Measurements from ENCODE around the gene ESYT2.

GRCh38 chr7:158776474-158776873 lies 52.8 kb downstream of the ESYT2 start:
- TF ChIP-seq CTCF (IDR thresholded peaks at IDR 0.05; ENCODE audit: poor library complexity): no peak
- TF ChIP-seq EZH2 (IDR thresholded peaks at IDR 0.05; ENCODE audit: borderline replicate concordance): no peak

All from hepatocyte (in vitro differentiated cells).